Activated CD4-positive, alpha-beta T cell treated with anti-CD3 and anti-CD28 coated beads, Interleukin-10, Interleukin-2, amounts not matched to agents 100 ng/mL and 50 ng/mL, durations not matched to agents 16 hours and 8 hours (primary cell): Measurements from ENCODE around the gene INSIG1.

Source experiments
- DNase-seq: peaks from one replicate; pipeline ENCODE4 v3.0.0-alpha.2; 2020

INSIG1 gene

GRCh38 chr7:155297517-155298287, at the start of gene INSIG1:
TSS of gene INSIG1 (plus strand) at chr7:155297878. CDS start at chr7:155298286, 408 bp downstream.
- peak; percentile 96 for DNase-seq

- DNase-seq = no peak
These were observed 49.3 kb upstream of the INSIG1 start for GRCh38 chr7:155248366-155248756.

- no peak for DNase-seq
These were observed 45.8 kb upstream of the INSIG1 start for GRCh38 chr7:155251831-155252230.

GRCh38 chr7:155252444-155252887, 45.2 kb upstream of the INSIG1 start:
- DNase-seq = no peak

GRCh38 chr7:155252892-155253501, 44.7 kb upstream of the INSIG1 start:
- no peak for DNase-seq

GRCh38 chr7:155254018-155254417, 43.7 kb upstream of the INSIG1 start:
- DNase-seq = no peak

- DNase-seq = no peak
These were observed 42.6 kb upstream of the INSIG1 start for GRCh38 chr7:155255071-155255470.

GRCh38 chr7:155255621-155256020, 42.1 kb upstream of the INSIG1 start:
- DNase-seq = no peak

GRCh38 chr7:155256081-155256760, 41.5 kb upstream of the INSIG1 start:
- no peak for DNase-seq

GRCh38 chr7:155256761-155257481, 40.8 kb upstream of the INSIG1 start:
- no peak for DNase-seq

- DNase-seq = no peak
These were observed 40.0 kb upstream of the INSIG1 start for GRCh38 chr7:155257482-155258225.

- DNase-seq = no peak
These were observed 39.5 kb upstream of the INSIG1 start for GRCh38 chr7:155258226-155258560.

GRCh38 chr7:155259866-155260497, 37.7 kb upstream of the INSIG1 start:
- no peak for DNase-seq

GRCh38 chr7:155260498-155260872, 37.2 kb upstream of the INSIG1 start:
- no peak for DNase-seq

- DNase-seq = no peak
These were observed 36.4 kb upstream of the INSIG1 start for GRCh38 chr7:155261031-155261985.

- no peak for DNase-seq
These were observed 35.6 kb upstream of the INSIG1 start for GRCh38 chr7:155262031-155262430.

- DNase-seq = no peak
These were observed 34.6 kb upstream of the INSIG1 start for GRCh38 chr7:155263051-155263450.

GRCh38 chr7:155263581-155264143, 34.0 kb upstream of the INSIG1 start:
- no peak for DNase-seq

- no peak for DNase-seq
These were observed 32.5 kb upstream of the INSIG1 start for GRCh38 chr7:155265144-155265543.

- no peak for DNase-seq
These were observed 31.7 kb upstream of the INSIG1 start for GRCh38 chr7:155265961-155266360.

- no peak for DNase-seq
These were observed 31.2 kb upstream of the INSIG1 start for GRCh38 chr7:155266440-155266839.
